NCI-H187 (cell line): ENCODE data around the gene TPSB2.

ENCODE experiments used
- DNase-seq, 2 experiments: peaks; one replicate each; lab custom pipeline; 2025; lab: John Stamatoyannopoulos, UW

The TPSB2 gene

GRCh38 chr16:1220098-1220728 lies 9.8 kb downstream of the TPSB2 start:
- DNase-seq, result no peak

GRCh38 chr16:1218930-1219611 lies 10.9 kb downstream of the TPSB2 start:
- DNase-seq, result no peak

GRCh38 chr16:1218061-1218929 lies 11.7 kb downstream of the TPSB2 start:
- DNase-seq, result no peak

- DNase-seq, result no peak
Measured at GRCh38 chr16:1217526-1217925, 12.5 kb downstream of the TPSB2 start.

GRCh38 chr16:1216681-1217400 lies 13.1 kb downstream of the TPSB2 start:
- DNase-seq, result no peak

GRCh38 chr16:1216296-1216619 lies 13.7 kb downstream of the TPSB2 start:
- no peak for DNase-seq

GRCh38 chr16:1215574-1216295 lies 14.2 kb downstream of the TPSB2 start:
- no peak for DNase-seq

GRCh38 chr16:1214719-1215118 lies 15.3 kb downstream of the TPSB2 start:
- DNase-seq, result no peak

- no peak for DNase-seq
Measured at GRCh38 chr16:1213796-1214372, 16.1 kb downstream of the TPSB2 start.

- DNase-seq, result no peak
Measured at GRCh38 chr16:1213231-1213630, 16.8 kb downstream of the TPSB2 start.

- DNase-seq, result no peak
Measured at GRCh38 chr16:1212616-1213194, 17.3 kb downstream of the TPSB2 start.

- DNase-seq, result no peak
Measured at GRCh38 chr16:1211451-1212268, 18.3 kb downstream of the TPSB2 start.

GRCh38 chr16:1210461-1210860 lies 19.5 kb downstream of the TPSB2 start:
- no peak for DNase-seq

GRCh38 chr16:1209081-1209480 lies 20.9 kb downstream of the TPSB2 start:
- DNase-seq, result no peak

GRCh38 chr16:1208239-1208830 lies 21.6 kb downstream of the TPSB2 start:
- DNase-seq, result no peak

GRCh38 chr16:1206786-1207185 lies 23.2 kb downstream of the TPSB2 start:
- DNase-seq, result no peak

GRCh38 chr16:1206326-1206725 lies 23.7 kb downstream of the TPSB2 start:
- no peak for DNase-seq

GRCh38 chr16:1204933-1205332 lies 25.1 kb downstream of the TPSB2 start:
- DNase-seq, result no peak

- no peak for DNase-seq
Measured at GRCh38 chr16:1202274-1202673, 27.7 kb downstream of the TPSB2 start.

GRCh38 chr16:1201444-1201843 lies 28.5 kb downstream of the TPSB2 start:
- DNase-seq, result no peak
